H9 (cell line): ENCODE results near the gene AURKA. TPM values are rescaled to one million over a fixed set of nuclear protein-coding genes. Genes with fewer than 3 reads are reported as not detected.

ENCODE experiments used
- DNase-seq: peaks from one replicate; pipeline ENCODE4 v3.0.0-alpha.2; 2017
- H2AFZ ChIP-seq: one replicate; pipeline ENCODE4 v1.6.1; 2013; ENCODE audit warnings: mild to moderate bottlenecking, low read length, control low read depth, moderate library complexity
- H2AK5ac ChIP-seq: 2 replicates; pipeline ENCODE4 v1.6.1; 2013; ENCODE audit warnings: low read length, control low read depth, mixed read lengths; ENCODE audit not compliant: insufficient read length
- H2BK120ac ChIP-seq: one replicate; pipeline ENCODE4 v1.6.1; 2013; ENCODE audit warnings: low read depth, mild to moderate bottlenecking, low read length, control low read depth, inconsistent platforms; ENCODE audit not compliant: poor library complexity, severe bottlenecking
- H2BK12ac ChIP-seq: 2 replicates; pipeline ENCODE4 v1.6.1; 2013; ENCODE audit warnings: low read length, control low read depth, mixed read lengths, low read depth; ENCODE audit not compliant: insufficient read length
- H2BK15ac ChIP-seq: 2 replicates; pipeline ENCODE4 v1.6.1; 2013; ENCODE audit warnings: low read depth, low read length, control low read depth
- H2BK20ac ChIP-seq: one replicate; pipeline ENCODE4 v1.6.1; 2013; ENCODE audit warnings: low read depth, mild to moderate bottlenecking, low read length, control low read depth, inconsistent platforms; ENCODE audit not compliant: poor library complexity, severe bottlenecking
- H2BK5ac ChIP-seq: 2 replicates; pipeline ENCODE4 v1.6.1; 2013; ENCODE audit warnings: low read length, control low read depth, mixed read lengths; ENCODE audit not compliant: insufficient read length
- H3K14ac ChIP-seq: 2 replicates; pipeline ENCODE4 v1.6.1; 2013; ENCODE audit warnings: low read length, control low read depth; ENCODE audit not compliant: insufficient read depth
- H3K18ac ChIP-seq: 2 replicates; pipeline ENCODE4 v1.6.1; 2013; ENCODE audit warnings: low read depth, mild to moderate bottlenecking, mixed read lengths, low read length, control low read depth; ENCODE audit not compliant: insufficient read length
- H3K23ac ChIP-seq: 2 replicates; pipeline ENCODE4 v1.6.1; 2013; ENCODE audit warnings: low read length, control low read depth, mixed read lengths, low read depth; ENCODE audit not compliant: insufficient read length
- H3K23me2 ChIP-seq: 2 replicates; pipeline ENCODE4 v1.6.1; 2013; ENCODE audit warnings: low read depth, mild to moderate bottlenecking, mixed read lengths, low read length, control low read depth; ENCODE audit not compliant: insufficient read length, poor library complexity, severe bottlenecking
- H3K27ac ChIP-seq: 2 replicates; pipeline ENCODE4 v1.5.1; 2013; ENCODE audit warnings: low read length, control low read depth, mixed read lengths, low read depth; ENCODE audit not compliant: insufficient read length
- H3K27me3 ChIP-seq: 2 replicates; pipeline ENCODE4 v1.6.1; 2013; ENCODE audit warnings: low read length, control low read depth, inconsistent platforms; ENCODE audit not compliant: insufficient read depth
- H3K4ac ChIP-seq: 2 replicates; pipeline ENCODE4 v1.6.1; 2013; ENCODE audit warnings: low read depth, mild to moderate bottlenecking, control low read depth, inconsistent platforms, low read length, moderate library complexity
- H3K4me1 ChIP-seq: 2 replicates; pipeline ENCODE4 v1.6.1; 2013; ENCODE audit warnings: low read length, control low read depth, inconsistent platforms; ENCODE audit not compliant: insufficient read depth
- H3K4me2 ChIP-seq: 2 replicates; pipeline ENCODE4 v1.6.1; 2013; ENCODE audit warnings: low read length, control low read depth, mixed read lengths; ENCODE audit not compliant: insufficient read length, insufficient read depth
- H3K56ac ChIP-seq: 2 replicates; pipeline ENCODE4 v1.6.1; 2013; ENCODE audit warnings: low read depth, mild to moderate bottlenecking, mixed read lengths, low read length, control low read depth; ENCODE audit not compliant: insufficient read length
- H3K79me1 ChIP-seq: 2 replicates; pipeline ENCODE4 v1.6.1; 2013; ENCODE audit warnings: low read depth, mild to moderate bottlenecking, moderate library complexity, low read length, control low read depth, inconsistent platforms; ENCODE audit not compliant: insufficient read depth, poor library complexity, severe bottlenecking
- H3K79me2 ChIP-seq: 2 replicates; pipeline ENCODE4 v1.6.1; 2013; ENCODE audit warnings: low read length, control low read depth, inconsistent platforms; ENCODE audit not compliant: insufficient read depth
- H3K9ac ChIP-seq: 2 replicates; pipeline ENCODE4 v1.6.1; 2013; ENCODE audit warnings: low read length, control low read depth, mixed read lengths; ENCODE audit not compliant: insufficient read length; ENCODE audit errors: extremely low read depth
- H3K9me3 ChIP-seq: one replicate; pipeline ENCODE4 v1.6.1; 2013; ENCODE audit warnings: low read depth, low read length, inconsistent platforms; ENCODE audit not compliant: control insufficient read depth
- H3T11ph ChIP-seq: one replicate; pipeline ENCODE4 v1.6.1; 2013; ENCODE audit warnings: mild to moderate bottlenecking, low read length, control low read depth, inconsistent platforms
- H4K20me1 ChIP-seq: one replicate; pipeline ENCODE4 v1.6.1; 2013; ENCODE audit not compliant: control insufficient read depth, insufficient read length, insufficient read depth
- H4K5ac ChIP-seq: 2 replicates; pipeline ENCODE4 v1.6.1; 2013; ENCODE audit warnings: low read depth, mild to moderate bottlenecking, mixed read lengths, low read length, control low read depth; ENCODE audit not compliant: insufficient read length
- H4K8ac ChIP-seq: replicated peaks from 2 replicates; pipeline ENCODE4 v1.6.1; 2013; ENCODE audit warnings: low read length, control low read depth, mixed read lengths, low read depth; ENCODE audit not compliant: insufficient read length
- H4K91ac ChIP-seq: 2 replicates; pipeline ENCODE4 v1.6.1; 2013; ENCODE audit warnings: low read depth, mild to moderate bottlenecking, moderate library complexity, mixed read lengths, low read length, control low read depth; ENCODE audit not compliant: insufficient read length
- H3K27ac Mint-ChIP-seq, 3 experiments: 2 replicates in 2 of 3; 3 replicates in 1 of 3; pipeline ENCODE4 v1.8.0; 2020 to 2021; ENCODE audit warnings: mixed read lengths in 3 of 3, mild to moderate bottlenecking in 1 of 3, moderate library complexity in 1 of 3
- H3K27me3 Mint-ChIP-seq: 2 replicates; pipeline ENCODE4 v1.8.0; 2021; ENCODE audit warnings: low read depth, mild to moderate bottlenecking, moderate library complexity, mixed read lengths
- H3K36me3 Mint-ChIP-seq, 3 experiments: 2 replicates in 2 of 3; 3 replicates in 1 of 3; pipeline ENCODE4 v1.8.0; 2020 to 2021; ENCODE audit warnings: low read depth in 3 of 3, mixed read lengths in 3 of 3; ENCODE audit not compliant: insufficient read depth in 1 of 3
- H3K4me1 Mint-ChIP-seq, 2 experiments: 2 replicates each; pipeline ENCODE4 v1.8.0; 2020; ENCODE audit warnings: mixed read lengths in 2 of 2
- H3K4me3 Mint-ChIP-seq, 2 experiments: 2 replicates in 1 of 2; 3 replicates in 1 of 2; pipeline ENCODE4 v1.8.0; 2020 to 2021; ENCODE audit warnings: mild to moderate bottlenecking in 2 of 2, mixed read lengths in 2 of 2, moderate library complexity in 1 of 2
- H3K9me3 Mint-ChIP-seq, 2 experiments: 2 replicates in 1 of 2; 3 replicates in 1 of 2; pipeline ENCODE4 v1.8.0; 2020; ENCODE audit warnings: mild to moderate bottlenecking in 2 of 2, mixed read lengths in 2 of 2, moderate library complexity in 1 of 2
- CTCF ChIP-seq: fragments of 200-600 bp; sonication (generic); conservative IDR thresholded peaks from 3 replicates; pipeline ENCODE4 v1.8.0; 2021; ENCODE audit warnings: antibody characterized with exemption, mild to moderate bottlenecking
- WGBS: extraction: QIAGEN DNeasy Blood & Tissue Kit; methylation state at CpG from one replicate; pipeline ENCODE4 v1.1.7; 2013; ENCODE audit warnings: missing lambda C conversion rate, low lambda C conversion rate, mixed read lengths; ENCODE audit not compliant: insufficient read length; ENCODE audit errors: extremely low coverage; 5-methylcytosine and 5-hydroxymethylcytosine counted together
- total RNA-seq: library from RNA; stranded (reverse); gene quantifications from 2 replicates; pipeline ENCODE4 v1.2.1, GENCODE V29; 2021

Gene AURKA
- total RNA-seq, 1 experiment from 2014 or later = 86.8 TPM

- peaks cover 20% of the 10 kb centered on the region; the same call in 1 of the 2 replicates for H3K79me2 ChIP-seq
- no peak overlapping the region for H2BK15ac ChIP-seq
- no peak overlapping the region for H2BK20ac ChIP-seq
- no peak overlapping the region for H2AK5ac ChIP-seq
- no peak overlapping the region for H3K4ac ChIP-seq
- WGBS = no CpG with 5 or more reads among the region's 4 CpGs
- no peak overlapping the region for H3K4me2 ChIP-seq
- H4K5ac ChIP-seq = no peak overlapping the region
- peaks cover 8% of the 10 kb centered on the region for H3K79me1 ChIP-seq
- TF ChIP-seq CTCF = no peak
- no peak overlapping the region for H3K9ac ChIP-seq
- no peak overlapping the region for H4K8ac ChIP-seq
- H3K27me3 Mint-ChIP-seq = no peaks in the 10 kb centered on the region
- peaks cover 14 to 17% of the 10 kb centered on the region in 2 experiments for H3K4me1 Mint-ChIP-seq
- no peak overlapping the region for H4K91ac ChIP-seq
- H4K20me1 ChIP-seq = no peaks in the 10 kb centered on the region
- H3K23ac ChIP-seq = no peak overlapping the region
- H3K9me3 ChIP-seq = no peaks in the 10 kb centered on the region
- no peak overlapping the region for H3T11ph ChIP-seq
- no peak overlapping the region; a peak in 1 of 7 replicates for H3K27ac Mint-ChIP-seq
- H3K9me3 Mint-ChIP-seq = no peaks in the 10 kb centered on the region
- no peak overlapping the region for H2BK12ac ChIP-seq
- no peak overlapping the region for H2AFZ ChIP-seq
- peaks cover 6% of the 10 kb centered on the region for H3K23me2 ChIP-seq
- H2BK120ac ChIP-seq = no peak overlapping the region
- H3K27me3 ChIP-seq = no peaks in the 10 kb centered on the region
- no peak overlapping the region for H2BK5ac ChIP-seq
- H3K4me3 Mint-ChIP-seq = no peak overlapping the region; a peak in 1 of 5 replicates
- H3K36me3 Mint-ChIP-seq = peaks cover 39 to 62% (median 52%) of the 10 kb centered on the region in 3 experiments; a peak in 6 of 7 replicates
- no peak for DNase-seq
- H3K18ac ChIP-seq = no peak overlapping the region
- H3K27ac ChIP-seq = no peak overlapping the region
- H3K4me1 ChIP-seq = no peaks in the 10 kb centered on the region
- H3K14ac ChIP-seq = no peak overlapping the region
- no peak overlapping the region for H3K56ac ChIP-seq
Measured at GRCh38 chr20:56395166-56395565, 3.2 kb upstream of the AURKA start.
